Chondrocyte (in vitro differentiated cells): Measurements from ENCODE around the gene GSS. TPM values are rescaled to one million over a fixed set of nuclear protein-coding genes. Genes with fewer than 3 reads are reported as not detected.

Experiments
- DNase-seq: peaks from one replicate; pipeline ENCODE4 v3.0.0; 2021; ENCODE audit warnings: mixed read lengths, low spot score
- H3K27ac Mint-ChIP-seq: one replicate; pipeline ENCODE4 v1.8.0; 2021; ENCODE audit warnings: mild to moderate bottlenecking, moderate library complexity, mixed read lengths; ENCODE audit not compliant: unreplicated experiment
- H3K27me3 Mint-ChIP-seq: 2 replicates; pipeline ENCODE4 v1.8.0; 2021; ENCODE audit warnings: low read depth, mixed read lengths
- H3K36me3 Mint-ChIP-seq: 2 replicates; pipeline ENCODE4 v1.8.0; 2021; ENCODE audit warnings: low read depth, mixed read lengths
- H3K4me1 Mint-ChIP-seq: 2 replicates; pipeline ENCODE4 v1.8.0; 2021; ENCODE audit warnings: low read depth, mild to moderate bottlenecking, mixed read lengths
- H3K4me3 Mint-ChIP-seq: one replicate; pipeline ENCODE4 v1.8.0; 2021; ENCODE audit warnings: mild to moderate bottlenecking, moderate library complexity, mixed read lengths; ENCODE audit not compliant: unreplicated experiment
- H3K9me3 Mint-ChIP-seq: 2 replicates; pipeline ENCODE4 v1.8.0; 2021; ENCODE audit warnings: low read depth, mixed read lengths
- CTCF ChIP-seq: fragments of 200-600 bp; sonication (generic); IDR thresholded peaks from 2 replicates; pipeline ENCODE4 v1.5.0; 2021; ENCODE audit warnings: antibody characterized with exemption, mild to moderate bottlenecking, moderate library complexity
- total RNA-seq: library from RNA; stranded (reverse); gene quantifications from 3 replicates; pipeline ENCODE4 v1.2.1, GENCODE V29; 2021

The GSS gene
- total RNA-seq, 1 donor from 2014 or later: 57.3 TPM

GRCh38 chr20:34923414-34923813, 32.2 kb downstream of the GSS start:
- TF ChIP-seq CTCF: no peak
- H3K9me3 Mint-ChIP-seq: no peaks in the 10 kb centered on the region
- peaks cover 29% of the 10 kb centered on the region for H3K36me3 Mint-ChIP-seq
- peaks cover 4% of the 10 kb centered on the region for H3K4me1 Mint-ChIP-seq
- H3K4me3 Mint-ChIP-seq: no peak overlapping the region
- no peaks in the 10 kb centered on the region for H3K27me3 Mint-ChIP-seq
- no peak for DNase-seq
- H3K27ac Mint-ChIP-seq: no peak overlapping the region

GRCh38 chr20:34922654-34923381, 32.8 kb downstream of the GSS start:
- Mint-ChIP-seq H3K4me1 (peaks cover 4% of the 10 kb centered on the region), H3K27ac (no peak overlapping the region), H3K9me3 (no peaks in the 10 kb centered on the region), H3K36me3 (peaks cover 30% of the 10 kb centered on the region), H3K4me3 (no peak overlapping the region), H3K27me3 (no peaks in the 10 kb centered on the region)
- no peak for TF ChIP-seq CTCF
- DNase-seq: no peak

- Mint-ChIP-seq H3K4me1 (no peaks in the 10 kb centered on the region), H3K4me3 (no peak overlapping the region), H3K27ac (no peak overlapping the region), H3K27me3 (no peaks in the 10 kb centered on the region), H3K36me3 (peaks cover 31% of the 10 kb centered on the region), H3K9me3 (no peaks in the 10 kb centered on the region)
- DNase-seq: no peak
- no peak for TF ChIP-seq CTCF
Measured at GRCh38 chr20:34921436-34921835, 34.2 kb downstream of the GSS start.

GRCh38 chr20:34920055-34920454, 35.6 kb downstream of the GSS start:
- H3K27ac Mint-ChIP-seq: no peak overlapping the region
- no peaks in the 10 kb centered on the region for H3K9me3 Mint-ChIP-seq
- no peak overlapping the region for H3K4me3 Mint-ChIP-seq
- no peaks in the 10 kb centered on the region for H3K27me3 Mint-ChIP-seq
- no peaks in the 10 kb centered on the region for H3K4me1 Mint-ChIP-seq
- peaks cover 21% of the 10 kb centered on the region for H3K36me3 Mint-ChIP-seq
- no peak for DNase-seq
- no peak for TF ChIP-seq CTCF

- no peaks in the 10 kb centered on the region for H3K4me1 Mint-ChIP-seq
- peaks cover 24% of the 10 kb centered on the region for H3K36me3 Mint-ChIP-seq
- H3K27me3 Mint-ChIP-seq: no peaks in the 10 kb centered on the region
- H3K4me3 Mint-ChIP-seq: no peak overlapping the region
- no peak for TF ChIP-seq CTCF
- H3K27ac Mint-ChIP-seq: no peak overlapping the region
- DNase-seq: no peak
- H3K9me3 Mint-ChIP-seq: no peaks in the 10 kb centered on the region
Measured at GRCh38 chr20:34916774-34917354, 38.7 kb downstream of the GSS start.
